Adrenal gland (tissue), 5 donors: ENCODE measurements around the gene PEBP1.

Source experiments
- POLR2A ChIP-seq, 2 donors: fragments of 450-650 bp; IDR thresholded peaks; one replicate each; pipeline ENCODE4 v1.6.1; 2017; ENCODE audit warnings: antibody characterized with exemption in 2 of 2, mild to moderate bottlenecking in 2 of 2, moderate library complexity in 1 of 2
- TF ChIP-seq, protein P1 (sequence below), 6 experiments: fragments of 450-650 bp in 4 of 6; fragments of 200-600 bp in 2 of 6; sonication (generic) in 1 of 6; IDR thresholded peaks; 1 replicate in 5 of 6; 2 replicates in 1 of 6; pipeline versions ENCODE4 v1.5.1 to v1.8.0; 2016 to 2021; ENCODE audit warnings: antibody characterized with exemption in 6 of 6, mild to moderate bottlenecking in 2 of 6, moderate library complexity in 1 of 6
- donor health status: DM: no; HTN: no; CAD: no.

GRCh38 chr12:118102070-118102469 lies 33.9 kb upstream of the PEBP1 start:
- TF ChIP-seq, protein P1, sequence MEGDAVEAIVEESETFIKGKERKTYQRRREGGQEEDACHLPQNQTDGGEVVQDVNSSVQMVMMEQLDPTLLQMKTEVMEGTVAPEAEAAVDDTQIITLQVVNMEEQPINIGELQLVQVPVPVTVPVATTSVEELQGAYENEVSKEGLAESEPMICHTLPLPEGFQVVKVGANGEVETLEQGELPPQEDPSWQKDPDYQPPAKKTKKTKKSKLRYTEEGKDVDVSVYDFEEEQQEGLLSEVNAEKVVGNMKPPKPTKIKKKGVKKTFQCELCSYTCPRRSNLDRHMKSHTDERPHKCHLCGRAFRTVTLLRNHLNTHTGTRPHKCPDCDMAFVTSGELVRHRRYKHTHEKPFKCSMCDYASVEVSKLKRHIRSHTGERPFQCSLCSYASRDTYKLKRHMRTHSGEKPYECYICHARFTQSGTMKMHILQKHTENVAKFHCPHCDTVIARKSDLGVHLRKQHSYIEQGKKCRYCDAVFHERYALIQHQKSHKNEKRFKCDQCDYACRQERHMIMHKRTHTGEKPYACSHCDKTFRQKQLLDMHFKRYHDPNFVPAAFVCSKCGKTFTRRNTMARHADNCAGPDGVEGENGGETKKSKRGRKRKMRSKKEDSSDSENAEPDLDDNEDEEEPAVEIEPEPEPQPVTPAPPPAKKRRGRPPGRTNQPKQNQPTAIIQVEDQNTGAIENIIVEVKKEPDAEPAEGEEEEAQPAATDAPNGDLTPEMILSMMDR (IDR thresholded peaks at IDR 0.05): no peak
- TF ChIP-seq POLR2A (IDR thresholded peaks at IDR 0.05): no peak
